GM19438 (cell line): ENCODE data around the gene SORL1-AS1.

ENCODE experiments used
- ATAC-seq: cut with Tn5 transposase; IDR thresholded peaks from one replicate; pipeline ENCODE4 v1.9.1; 2021; ENCODE audit warnings: low read depth; ENCODE audit not compliant: unreplicated experiment

The SORL1-AS1 gene

GRCh38 chr11:121453589-121454299, 977 bp upstream of the SORL1-AS1 start:
- no peak for ATAC-seq

GRCh38 chr11:121451986-121452608, 670 bp downstream of the SORL1-AS1 start, which contains the start of gene SORL1:
Gene SORL1 (plus strand): TSS chr11:121452314. CDS start chr11:121452332, 18 bp downstream.
- ATAC-seq: peak; percentile 47

- ATAC-seq: no peak
These were observed 1.4 kb downstream of the SORL1-AS1 start for GRCh38 chr11:121451178-121451985.

- ATAC-seq: no peak
These were observed 2.4 kb downstream of the SORL1-AS1 start for GRCh38 chr11:121450401-121450800.

GRCh38 chr11:121449626-121450025, 3.1 kb downstream of the SORL1-AS1 start:
- ATAC-seq: no peak

GRCh38 chr11:121449123-121449522, 3.6 kb downstream of the SORL1-AS1 start:
- ATAC-seq: no peak

GRCh38 chr11:121448431-121448941, 4.3 kb downstream of the SORL1-AS1 start:
- ATAC-seq: no peak

GRCh38 chr11:121448011-121448410, 4.8 kb downstream of the SORL1-AS1 start:
- no peak for ATAC-seq

GRCh38 chr11:121446752-121447156, 6.0 kb downstream of the SORL1-AS1 start:
- ATAC-seq: no peak

- ATAC-seq: peak; percentile 27
These were observed 7.5 kb downstream of the SORL1-AS1 start for GRCh38 chr11:121445071-121445768.

- ATAC-seq: no peak
These were observed 8.2 kb downstream of the SORL1-AS1 start for GRCh38 chr11:121444526-121444925.

- no peak for ATAC-seq
These were observed 9.0 kb downstream of the SORL1-AS1 start for GRCh38 chr11:121443688-121444275.

GRCh38 chr11:121441521-121441920, 11.2 kb downstream of the SORL1-AS1 start:
- no peak for ATAC-seq

- ATAC-seq: no peak
These were observed 13.0 kb downstream of the SORL1-AS1 start for GRCh38 chr11:121439759-121440158.

- ATAC-seq: no peak
These were observed 13.4 kb downstream of the SORL1-AS1 start for GRCh38 chr11:121439337-121439736.

GRCh38 chr11:121437686-121438078, 15.1 kb downstream of the SORL1-AS1 start:
- no peak for ATAC-seq

GRCh38 chr11:121437018-121437685, 15.6 kb downstream of the SORL1-AS1 start:
- no peak for ATAC-seq

GRCh38 chr11:121435551-121436511, 16.9 kb downstream of the SORL1-AS1 start:
- no peak for ATAC-seq
